ENCODE results near the gene PHF13. TPM values are rescaled to one million over a fixed set of nuclear protein-coding genes. Genes with fewer than 3 reads are reported as not detected.

The PHF13 gene
- total RNA-seq, 6 experiments from 2014 or later, result 2.7 to 6.2 (median 4.5) TPM

DNA sequence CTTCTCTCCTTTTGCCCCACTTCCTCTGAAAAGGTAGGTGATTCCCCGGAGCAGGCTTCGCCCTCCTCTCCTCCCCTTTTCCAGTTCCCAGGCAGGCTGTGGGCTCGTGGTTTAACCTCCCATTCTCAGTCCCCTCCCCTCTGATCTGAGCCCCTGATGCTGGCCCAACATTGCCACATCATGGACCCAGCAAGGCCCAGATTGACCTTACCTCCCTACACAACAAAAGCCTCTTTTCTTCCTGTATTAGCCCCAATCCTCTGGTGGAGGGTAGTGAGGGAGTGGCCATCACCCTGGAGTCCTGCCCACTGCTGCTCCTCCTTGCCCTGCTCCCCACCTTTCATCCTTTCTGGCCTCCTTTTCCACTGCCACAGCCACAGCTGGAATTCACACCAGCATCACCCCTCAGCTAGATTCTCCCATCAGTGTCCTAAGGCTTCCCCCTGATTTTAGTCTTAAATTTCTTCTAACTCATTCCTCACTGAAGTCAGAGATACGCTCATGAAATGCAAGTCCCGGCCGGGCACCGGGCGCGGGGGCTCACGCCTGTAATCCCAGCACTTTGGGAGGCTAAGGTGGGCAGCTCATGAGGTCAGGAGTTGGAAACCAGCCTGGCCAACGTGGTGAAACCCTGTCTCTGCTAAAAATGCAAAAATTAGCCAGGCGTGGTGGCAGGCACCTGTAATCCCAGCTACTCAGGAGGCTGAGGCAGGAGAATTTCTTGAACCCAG is 40.7 kb upstream of the PHF13 start:
- DNase-seq, result no peak
- Histone ChIP-seq H3K27me3 (no peaks in the 10 kb centered on the region), H3K4me3 (no peak overlapping the region), H3K9me3 (no peaks in the 10 kb centered on the region), H3K36me3 (no peaks in the 10 kb centered on the region), H3K4me1 (no peaks in the 10 kb centered on the region), H3K27ac (no peak overlapping the region)
- TF ChIP-seq, protein P1, sequence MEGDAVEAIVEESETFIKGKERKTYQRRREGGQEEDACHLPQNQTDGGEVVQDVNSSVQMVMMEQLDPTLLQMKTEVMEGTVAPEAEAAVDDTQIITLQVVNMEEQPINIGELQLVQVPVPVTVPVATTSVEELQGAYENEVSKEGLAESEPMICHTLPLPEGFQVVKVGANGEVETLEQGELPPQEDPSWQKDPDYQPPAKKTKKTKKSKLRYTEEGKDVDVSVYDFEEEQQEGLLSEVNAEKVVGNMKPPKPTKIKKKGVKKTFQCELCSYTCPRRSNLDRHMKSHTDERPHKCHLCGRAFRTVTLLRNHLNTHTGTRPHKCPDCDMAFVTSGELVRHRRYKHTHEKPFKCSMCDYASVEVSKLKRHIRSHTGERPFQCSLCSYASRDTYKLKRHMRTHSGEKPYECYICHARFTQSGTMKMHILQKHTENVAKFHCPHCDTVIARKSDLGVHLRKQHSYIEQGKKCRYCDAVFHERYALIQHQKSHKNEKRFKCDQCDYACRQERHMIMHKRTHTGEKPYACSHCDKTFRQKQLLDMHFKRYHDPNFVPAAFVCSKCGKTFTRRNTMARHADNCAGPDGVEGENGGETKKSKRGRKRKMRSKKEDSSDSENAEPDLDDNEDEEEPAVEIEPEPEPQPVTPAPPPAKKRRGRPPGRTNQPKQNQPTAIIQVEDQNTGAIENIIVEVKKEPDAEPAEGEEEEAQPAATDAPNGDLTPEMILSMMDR (IDR thresholded peaks at IDR 0.05), result no peak
- TF ChIP-seq POLR2A (IDR thresholded peaks at IDR 0.05), result no peak
- 59% methylated on average over 10 of the region's 12 CpGs for WGBS (ENCODE audit: insufficient coverage, low coverage, low lambda C conversion rate, missing lambda C conversion rate)
- intact Hi-C loops (cut with DNase I), result no loop called here
- no peak for ATAC-seq

GRCh38 chr1:6574025-6574620 is 39.4 kb upstream of the PHF13 start:
- Histone ChIP-seq H3K4me3 (no peak overlapping the region), H3K4me1 (peaks cover 0 to 11% (median 5%) of the 10 kb centered on the region in 4 donors), H3K27ac (no peak overlapping the region), H3K36me3 (no peaks in the 10 kb centered on the region), H3K9me3 (no peaks in the 10 kb centered on the region), H3K27me3 (no peaks in the 10 kb centered on the region)
- WGBS (ENCODE audit: insufficient coverage, low coverage, low lambda C conversion rate, missing lambda C conversion rate), result 82% methylated on average over 5 of the region's 8 CpGs
- ATAC-seq, result no peak
- no peak for DNase-seq
- TF ChIP-seq, protein P1 (IDR thresholded peaks at IDR 0.05), result no peak
- no peak for TF ChIP-seq POLR2A (IDR thresholded peaks at IDR 0.05)
- intact Hi-C loops (cut with DNase I), result no loop called here

GRCh38 chr1:6574818-6575217 is 38.7 kb upstream of the PHF13 start:
- Histone ChIP-seq H3K4me1 (peaks cover 0 to 14% (median 7%) of the 10 kb centered on the region in 4 donors), H3K9me3 (no peaks in the 10 kb centered on the region), H3K27ac (no peak overlapping the region), H3K36me3 (no peaks in the 10 kb centered on the region), H3K27me3 (no peaks in the 10 kb centered on the region), H3K4me3 (no peak overlapping the region)
- intact Hi-C loops (cut with DNase I), result no loop called here
- ATAC-seq, result no peak
- DNase-seq, result no peak
- no CpG with 5 or more reads among the region's 14 CpGs for whole genome bisulfite sequencing (ENCODE audit: insufficient coverage, low coverage, low lambda C conversion rate, missing lambda C conversion rate)
- no peak for TF ChIP-seq POLR2A (IDR thresholded peaks at IDR 0.05)
- TF ChIP-seq, protein P1 (IDR thresholded peaks at IDR 0.05), result no peak

- Histone ChIP-seq H3K27me3 (no peaks in the 10 kb centered on the region), H3K4me1 (peaks cover 0 to 39% (median 21%) of the 10 kb centered on the region in 4 donors), H3K27ac (no peak overlapping the region), H3K9me3 (no peaks in the 10 kb centered on the region), H3K4me3 (no peak overlapping the region), H3K36me3 (no peaks in the 10 kb centered on the region)
- TF ChIP-seq, protein P1 (IDR thresholded peaks at IDR 0.05), result no peak
- no peak for TF ChIP-seq POLR2A (IDR thresholded peaks at IDR 0.05)
- DNase-seq, result no peak
- 71% methylated on average over 3 of the region's 6 CpGs for WGBS (ENCODE audit: insufficient coverage, low coverage, low lambda C conversion rate, missing lambda C conversion rate)
- intact Hi-C loops (cut with DNase I), result no loop called here
- ATAC-seq, result peak in 1 of 4 donors; percentile 7
These were observed 35.6 kb upstream of the PHF13 start for GRCh38 chr1:6577831-6578525.
